Fibroblast of skin of left quadriceps (primary cell): ENCODE results near the gene PXDN.
A peak's percentile ranks its signal among the peaks of the same experiment; 100 is the strongest.
"Not testable (repeated sequence)": the region's sequence is repeated elsewhere in the genome, so short reads cannot be mapped to it uniquely, and the experiment has no call there.

ENCODE experiments used
- DNase-seq, 2 experiments: peaks; one replicate each; pipeline ENCODE4 v3.0.0-alpha.2; 2013; ENCODE audit warnings: low read depth in 2 of 2

PXDN gene

DNA sequence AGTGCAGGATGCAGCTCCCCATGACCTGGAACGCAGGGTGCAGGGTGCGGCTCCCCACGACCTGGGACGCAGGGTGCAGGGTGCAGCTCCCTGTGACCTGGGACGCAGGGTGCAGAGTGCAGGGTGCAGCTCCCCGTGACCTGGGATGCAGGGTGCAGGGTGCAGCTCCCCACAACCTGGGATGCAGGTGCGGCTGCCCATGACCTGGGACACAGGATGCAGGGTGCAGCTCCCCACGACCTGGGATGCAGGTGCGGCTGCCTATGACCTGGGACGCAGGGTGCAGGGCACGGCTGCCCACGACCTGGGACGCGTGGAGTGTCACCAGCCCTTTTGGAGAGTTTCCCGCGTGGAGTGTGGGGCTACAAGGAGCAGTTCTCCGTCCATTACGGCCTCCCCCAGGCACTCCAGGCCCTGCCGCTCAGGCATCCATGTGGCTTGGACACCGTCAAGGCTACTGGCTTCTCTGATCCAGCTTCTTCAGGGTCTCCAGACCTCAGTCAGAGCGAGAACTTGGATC lies 38.7 kb downstream of the PXDN start:
- no peak for DNase-seq

DNA sequence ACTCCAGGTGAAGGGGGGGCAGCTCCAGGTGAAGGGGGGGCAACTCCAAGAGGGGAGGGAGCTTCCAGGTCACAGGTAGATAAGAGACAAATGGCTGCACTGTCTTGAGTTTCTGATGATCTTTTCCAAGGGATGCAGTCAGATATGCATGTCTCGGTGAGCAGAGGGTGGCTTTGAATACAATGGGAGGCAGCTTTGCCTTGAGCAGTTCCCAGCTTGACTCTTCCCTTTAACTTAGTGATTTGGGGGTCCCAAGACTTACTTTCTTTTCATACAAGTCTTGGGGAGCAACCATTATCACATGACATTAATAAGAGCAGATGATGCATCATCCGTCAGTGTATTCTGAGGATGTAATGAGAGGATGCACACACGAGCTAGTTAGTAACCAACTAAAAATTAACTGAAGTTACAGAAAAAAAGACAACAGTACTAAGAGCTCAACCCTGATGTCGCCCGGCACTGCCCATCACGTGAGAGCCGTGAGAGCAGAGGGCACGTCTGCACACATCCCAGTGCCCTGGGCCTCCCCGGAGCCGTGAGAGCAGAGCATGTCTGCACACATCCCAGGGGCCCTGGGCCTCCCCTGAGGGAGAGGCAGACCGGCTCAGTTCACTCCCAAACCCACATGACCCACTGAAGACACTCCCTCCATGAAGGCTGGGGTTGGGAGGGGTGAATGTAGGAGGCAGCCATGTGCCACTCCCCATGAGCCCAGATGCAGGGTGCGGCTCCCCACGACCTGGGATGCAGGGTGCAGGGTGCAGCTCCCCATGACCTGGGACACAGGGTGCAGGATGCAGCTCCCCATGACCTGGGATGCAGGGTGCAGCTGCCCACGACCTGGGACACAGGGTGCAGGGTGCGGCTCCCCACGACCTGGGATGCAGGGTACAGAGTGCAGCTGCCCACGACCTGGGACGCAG lies 39.4 kb downstream of the PXDN start:
- no peak for DNase-seq

DNA sequence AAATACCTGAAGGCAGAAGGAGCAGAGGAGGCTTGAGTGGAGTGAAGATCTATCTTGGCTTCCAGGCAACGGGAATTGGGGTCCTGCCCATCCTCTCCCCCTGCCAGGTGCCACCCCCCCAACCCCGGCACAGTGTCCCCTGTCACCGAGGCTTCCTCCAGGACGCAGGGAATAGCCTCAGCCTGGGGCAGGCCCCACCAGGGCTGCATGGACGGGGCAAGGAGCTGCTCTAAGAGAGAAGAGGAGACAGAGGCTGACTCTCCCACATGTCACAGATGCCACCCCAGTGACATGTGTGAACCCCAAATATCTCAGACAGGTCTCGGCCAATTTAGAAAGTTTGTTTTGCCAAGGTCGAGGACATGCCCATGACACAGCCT lies 42.1 kb downstream of the PXDN start:
- DNase-seq, result no peak

DNA sequence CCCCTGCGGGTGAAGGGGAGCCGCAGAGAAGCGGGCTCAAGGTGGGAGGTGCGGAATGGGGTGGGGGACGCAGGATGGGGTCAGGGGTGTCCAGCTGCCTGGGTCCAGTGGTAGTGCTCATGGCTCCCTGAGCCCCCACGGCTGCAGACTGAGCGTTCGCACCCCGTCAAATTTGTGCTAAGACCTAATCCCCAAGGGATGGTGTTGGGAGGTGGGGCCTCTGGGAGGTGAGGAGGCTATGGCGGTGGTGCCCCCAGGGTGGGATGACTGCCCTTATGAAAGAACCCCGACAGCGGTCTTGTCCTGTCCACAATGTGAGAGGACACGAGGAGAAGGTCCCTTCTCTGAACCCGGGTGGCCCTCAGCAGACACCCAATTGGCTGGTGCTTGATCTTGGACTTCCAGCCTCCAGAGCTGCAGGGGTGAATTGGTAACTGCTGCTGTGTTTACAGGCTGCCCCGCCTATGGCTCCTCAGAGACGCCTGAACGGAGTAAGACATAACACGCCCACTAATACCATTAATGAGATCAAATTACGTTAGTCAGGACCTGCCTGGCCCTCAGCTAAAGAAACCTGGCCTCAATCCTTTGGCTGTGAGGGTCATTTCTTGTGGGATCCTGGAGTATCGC lies 42.6 kb downstream of the PXDN start:
- DNase-seq, result no peak

DNA sequence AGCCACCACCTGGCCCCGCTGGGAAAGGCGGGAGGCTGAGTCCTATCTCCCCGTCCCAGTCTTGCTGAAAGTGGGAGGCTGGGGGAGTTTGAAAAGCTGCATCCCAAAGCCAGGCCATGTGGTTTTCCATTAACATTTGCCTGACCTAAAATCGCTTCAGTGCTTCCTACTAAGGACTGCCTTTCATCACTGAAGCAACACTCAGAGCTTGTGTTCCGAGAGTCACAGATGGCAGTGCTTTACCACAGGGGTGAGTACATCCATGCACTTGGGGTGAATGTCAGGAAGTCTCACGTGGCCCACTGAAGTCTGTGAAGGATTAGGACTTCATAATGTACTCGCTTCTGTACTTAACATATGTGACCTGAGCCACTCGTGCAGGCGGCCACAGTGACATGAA lies 43.3 kb downstream of the PXDN start:
- no peak for DNase-seq

DNA sequence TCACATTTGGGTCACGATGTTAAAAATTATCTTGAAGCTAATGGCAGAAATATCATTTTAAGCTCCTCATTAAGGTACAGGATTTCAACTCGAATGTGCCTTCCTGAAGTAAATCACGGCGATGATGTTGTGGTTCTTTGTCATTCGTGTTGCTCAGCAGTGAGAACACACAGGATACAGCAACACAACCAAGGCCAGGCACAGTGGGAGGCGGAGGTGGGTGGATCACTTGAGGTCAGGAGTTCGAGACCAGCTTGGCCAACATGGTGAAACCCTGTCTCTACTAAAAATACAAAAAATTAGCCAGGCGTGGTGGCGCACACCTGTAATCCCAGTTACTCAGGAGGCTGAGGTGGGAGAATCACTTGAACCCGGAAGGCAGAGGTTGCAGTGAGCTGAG lies 43.9 kb downstream of the PXDN start:
- DNase-seq, result not testable (repeated sequence)

DNA sequence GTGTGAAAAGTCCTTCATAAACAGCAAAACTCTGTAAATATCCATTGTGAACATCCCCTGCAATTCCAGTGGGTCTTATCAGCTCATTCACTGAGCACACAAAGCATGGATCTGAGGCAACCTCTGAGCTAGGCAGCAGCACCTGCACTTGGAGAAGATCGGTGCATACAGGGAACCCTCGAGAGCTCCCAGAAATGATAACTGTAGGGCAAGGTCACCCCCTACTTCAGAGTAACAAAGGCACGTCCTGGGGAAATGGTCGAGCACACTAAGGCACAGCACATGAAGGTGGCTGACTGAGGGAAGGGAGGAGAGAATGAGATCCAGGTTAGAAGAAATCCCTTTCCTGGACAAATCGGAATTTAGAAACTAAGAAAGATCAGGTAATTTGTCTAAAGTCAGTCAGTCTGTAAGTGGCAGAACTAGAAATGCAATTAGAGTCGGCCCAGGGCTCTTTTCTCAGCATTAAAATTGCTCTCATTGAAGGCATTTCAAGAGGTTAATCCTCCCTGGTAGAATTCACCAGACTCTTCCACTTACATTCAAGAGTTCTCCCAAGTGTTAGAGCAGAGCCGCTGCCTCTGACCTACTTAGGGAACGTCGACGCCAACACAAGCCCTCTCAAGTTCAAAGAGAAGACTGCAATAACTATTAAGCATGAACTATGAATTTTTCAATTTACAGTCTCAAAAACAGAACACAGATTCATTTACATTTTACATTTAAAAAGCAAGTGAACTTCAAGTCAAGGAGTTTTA lies 45.9 kb downstream of the PXDN start:
- DNase-seq, result no peak

DNA sequence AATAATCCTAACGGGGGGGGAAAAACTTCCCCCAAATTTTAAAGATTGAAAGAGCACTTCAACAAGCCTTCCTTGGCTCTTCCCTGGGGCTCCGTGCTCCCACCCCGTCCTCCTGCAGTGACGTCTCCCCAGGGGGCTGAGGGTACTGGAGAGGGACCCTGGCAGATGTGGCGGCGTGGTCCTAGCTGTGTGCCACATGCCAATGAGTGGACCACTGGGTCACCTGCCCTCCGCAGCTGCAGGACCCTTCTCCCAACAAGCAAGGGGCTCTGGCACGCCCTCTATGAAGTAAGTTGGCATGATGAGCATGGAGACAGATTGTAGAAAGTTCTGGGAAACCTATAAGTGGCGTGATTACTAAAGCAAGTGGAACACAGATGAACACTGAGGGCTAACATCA lies 46.7 kb downstream of the PXDN start:
- DNase-seq, result no peak

DNA sequence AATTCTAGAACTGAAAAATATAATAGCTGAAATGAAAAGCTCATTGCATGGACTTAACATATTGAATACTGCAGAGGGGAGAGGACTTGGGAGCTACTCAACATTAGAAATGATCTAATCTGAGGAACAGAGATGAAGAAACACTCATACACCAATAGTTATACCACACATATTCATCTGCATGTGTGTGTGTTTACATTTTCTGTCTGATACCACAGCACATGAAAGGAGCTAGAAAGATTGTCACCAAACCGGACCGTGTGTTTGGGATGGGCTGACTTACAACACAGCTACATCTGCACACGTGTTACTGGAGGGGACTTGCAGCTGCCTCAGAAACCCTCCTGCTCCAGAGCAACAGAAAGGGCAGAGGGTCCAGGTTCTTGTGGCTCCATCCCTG lies 47.8 kb downstream of the PXDN start:
- no peak for DNase-seq

DNA sequence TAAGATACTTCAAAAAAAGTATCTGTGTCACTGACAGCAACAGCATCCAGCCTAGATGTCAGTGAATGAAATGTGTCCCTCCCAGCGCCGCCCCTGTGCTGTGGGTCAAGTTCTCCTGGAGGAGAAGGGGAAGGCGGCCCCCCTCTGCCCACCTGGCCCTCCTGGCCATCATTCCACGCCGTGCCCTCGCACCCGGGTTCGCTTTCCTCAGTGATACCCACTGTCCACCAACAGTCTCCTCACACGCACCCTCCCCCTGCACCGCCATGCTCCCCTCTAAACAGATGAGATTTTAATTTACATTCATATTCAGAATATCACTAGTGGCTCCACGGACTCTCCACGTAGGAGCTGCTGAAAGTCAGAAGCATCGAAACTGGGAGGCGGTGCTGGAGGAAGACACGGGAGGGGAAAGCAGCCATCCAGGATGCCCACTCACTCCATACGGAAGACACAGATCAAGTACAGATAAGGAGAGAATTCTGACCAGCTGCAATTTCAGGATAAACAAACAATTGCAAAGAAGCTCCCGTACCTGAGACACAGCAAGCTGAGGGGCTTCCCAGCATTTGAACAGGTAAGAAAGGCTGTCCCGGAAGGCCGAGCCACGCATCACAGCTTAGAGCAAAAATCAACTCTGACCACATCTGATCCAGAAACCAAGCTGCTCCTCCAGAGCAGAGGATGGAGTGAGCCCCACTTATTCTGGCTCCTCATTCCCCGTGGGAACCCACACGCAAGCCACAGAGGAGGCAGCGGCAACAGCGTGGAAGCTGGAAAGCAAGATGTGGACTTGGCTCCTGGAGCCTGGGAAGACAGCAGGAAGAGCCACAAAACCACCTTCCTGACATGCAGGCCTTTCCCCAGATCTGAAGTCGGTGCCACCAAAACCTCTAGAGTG lies 49.7 kb downstream of the PXDN start:
- no peak for DNase-seq

DNA sequence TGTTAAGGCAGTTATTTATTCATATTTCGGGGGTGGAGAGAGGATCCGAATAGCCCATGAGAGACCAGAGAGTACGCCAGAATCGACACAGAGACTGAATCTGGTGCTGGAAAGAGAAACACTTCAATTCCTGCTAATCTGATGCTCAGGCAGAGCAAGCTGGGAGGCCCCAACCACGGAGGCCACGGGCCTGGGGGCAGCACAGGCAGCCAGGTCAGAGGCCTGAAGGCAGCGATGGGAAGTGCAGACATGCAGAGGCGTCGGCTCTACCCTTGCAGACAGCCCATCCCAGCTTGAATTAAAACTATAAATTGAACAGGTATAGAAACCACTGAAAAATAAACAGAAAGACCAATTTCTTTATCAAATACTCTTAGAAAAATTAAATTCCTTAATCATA lies 50.6 kb downstream of the PXDN start:
- no peak for DNase-seq

DNA sequence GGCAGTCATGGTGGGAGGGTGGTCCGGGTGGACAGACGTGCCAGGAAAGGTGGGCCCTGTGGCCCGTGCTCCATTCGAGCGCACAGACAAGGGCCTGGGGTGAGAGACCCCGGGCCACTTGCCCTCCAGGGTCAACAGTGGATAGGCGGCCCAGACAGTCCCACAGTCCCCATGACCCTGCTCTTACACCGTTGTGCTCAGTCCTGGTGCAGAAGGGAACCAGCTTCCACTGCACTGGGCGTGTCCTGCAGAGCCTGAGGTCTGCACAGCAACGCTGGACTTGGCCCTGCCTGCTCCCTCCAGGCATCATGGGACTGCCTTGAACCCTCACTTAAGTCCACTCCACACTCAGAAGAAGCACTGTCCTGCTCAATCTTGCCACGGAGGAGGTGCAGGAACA lies 52.0 kb downstream of the PXDN start:
- no peak for DNase-seq

DNA sequence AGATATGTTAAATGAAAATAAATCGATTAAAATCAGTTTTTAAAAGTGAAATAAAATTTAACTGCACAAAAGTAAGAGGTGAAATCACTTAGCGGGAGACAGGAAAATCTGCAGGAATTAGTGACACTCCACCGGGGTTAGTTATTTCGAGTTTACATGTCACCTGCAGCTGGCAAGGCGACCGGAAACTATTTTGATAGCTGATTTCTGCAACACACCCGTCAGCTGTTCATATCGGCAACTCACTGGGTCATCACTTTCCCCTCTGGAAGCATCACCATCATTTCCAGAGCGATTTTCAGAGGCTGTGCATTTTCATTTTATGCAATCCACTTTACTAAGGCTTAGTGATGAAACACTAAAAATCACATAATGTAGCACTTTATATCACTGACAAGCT lies 52.9 kb downstream of the PXDN start:
- no peak for DNase-seq

DNA sequence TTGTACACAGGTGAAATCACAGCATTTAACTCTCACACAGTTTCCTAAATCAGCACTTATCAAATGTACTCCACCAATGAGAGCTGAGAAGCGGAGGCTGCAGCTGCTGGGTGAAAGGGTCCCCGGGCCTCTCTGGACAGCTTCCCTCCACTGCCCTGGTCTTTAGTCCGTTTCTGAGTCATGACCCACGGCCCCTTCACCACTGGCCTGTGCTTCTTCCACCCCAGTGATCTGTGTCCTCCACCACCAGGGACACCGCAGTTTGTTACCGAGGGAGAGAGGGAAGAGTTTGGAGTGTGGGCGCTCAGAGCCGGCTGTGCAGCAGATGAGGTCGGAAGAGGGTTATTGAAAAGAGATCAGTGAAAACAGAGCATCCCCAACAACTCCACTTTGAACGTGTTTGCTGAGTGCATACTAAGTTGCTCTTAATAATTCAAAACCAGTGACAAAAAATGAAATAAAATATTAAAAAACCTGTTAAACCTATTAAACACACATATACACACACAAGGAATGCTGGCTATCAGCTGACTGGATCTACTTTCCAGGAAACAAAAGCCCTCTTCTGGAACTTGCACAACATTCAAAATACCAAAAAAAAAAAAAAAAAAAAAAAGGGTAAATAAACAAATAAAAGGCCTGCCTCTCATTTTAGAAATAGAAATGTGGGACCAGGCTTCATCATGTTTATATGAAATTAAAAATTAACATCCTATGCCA lies 54.1 kb downstream of the PXDN start:
- DNase-seq, result no peak

DNA sequence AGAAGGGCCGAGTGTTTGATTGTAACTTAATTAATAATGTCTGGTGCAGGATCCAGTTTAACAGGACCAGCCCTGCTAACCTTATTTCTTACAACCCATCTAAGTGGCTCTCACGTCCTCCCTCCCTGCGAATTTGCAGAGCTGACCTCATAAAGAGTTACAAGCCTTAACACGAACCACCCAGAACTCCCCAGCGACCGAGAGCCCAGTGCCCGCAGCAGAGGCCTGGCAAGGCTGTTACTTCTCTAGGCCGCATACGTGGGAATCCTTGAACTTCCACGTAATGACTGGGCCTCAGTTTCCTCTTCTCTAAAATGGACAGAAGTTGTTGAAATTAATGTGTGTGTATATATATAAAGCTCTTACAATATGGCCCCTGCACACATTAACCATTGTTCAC lies 55.5 kb downstream of the PXDN start:
- no peak for DNase-seq

DNA sequence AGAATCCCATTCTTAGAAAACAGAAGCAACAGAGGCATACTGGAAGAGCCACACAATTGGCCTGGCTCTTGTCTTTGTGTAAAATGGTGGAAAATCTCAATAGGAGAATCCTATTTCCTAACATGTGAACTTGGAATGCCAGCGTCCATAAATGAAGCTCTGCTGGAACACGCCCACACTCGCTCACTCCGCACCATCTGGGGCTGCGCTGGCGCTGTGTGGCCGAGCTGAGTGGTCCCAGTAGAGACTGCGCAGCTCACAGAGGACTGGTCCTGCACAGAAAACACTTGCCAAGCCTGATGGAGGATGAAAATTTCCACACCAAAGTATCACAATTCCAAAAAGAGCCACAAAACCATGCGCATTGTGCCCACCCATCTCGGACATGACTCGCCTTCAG lies 56.2 kb downstream of the PXDN start:
- no peak for DNase-seq

DNA sequence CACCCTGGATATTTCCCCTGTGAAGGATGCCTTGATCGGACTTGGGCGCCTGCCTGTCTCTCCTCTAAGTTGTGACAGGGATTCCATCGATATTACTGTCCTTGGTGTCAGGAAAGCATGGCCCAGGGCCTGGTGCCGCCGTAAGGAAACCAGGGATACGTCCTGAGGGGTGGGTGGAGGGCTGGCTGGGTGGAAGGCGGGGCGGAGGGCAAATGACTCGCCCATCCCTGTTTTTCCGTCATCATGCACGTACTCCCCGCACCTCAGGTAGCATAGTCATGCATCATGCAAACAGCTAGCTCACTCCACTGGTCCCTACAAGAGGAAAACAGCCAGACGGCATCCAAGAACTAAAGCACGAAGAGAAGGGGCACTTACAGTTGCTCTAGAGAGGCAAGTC lies 57.1 kb downstream of the PXDN start:
- no peak for DNase-seq

DNA sequence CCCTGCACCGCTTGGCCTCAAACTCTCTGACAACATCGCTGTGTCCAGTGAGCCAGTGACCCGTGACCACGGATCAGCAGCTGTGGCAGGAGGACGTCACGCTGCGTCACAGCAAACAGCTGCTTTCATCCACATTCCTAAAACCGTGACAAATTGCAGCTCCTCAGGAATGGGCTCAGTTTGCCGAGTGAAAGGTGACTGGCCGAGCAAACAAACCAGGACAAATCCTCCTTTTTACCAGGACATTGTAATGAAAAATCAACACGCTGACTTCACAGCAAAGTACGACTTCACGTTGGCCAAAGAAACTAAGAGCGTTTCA lies 57.6 kb downstream of the PXDN start:
- DNase-seq, result no peak

DNA sequence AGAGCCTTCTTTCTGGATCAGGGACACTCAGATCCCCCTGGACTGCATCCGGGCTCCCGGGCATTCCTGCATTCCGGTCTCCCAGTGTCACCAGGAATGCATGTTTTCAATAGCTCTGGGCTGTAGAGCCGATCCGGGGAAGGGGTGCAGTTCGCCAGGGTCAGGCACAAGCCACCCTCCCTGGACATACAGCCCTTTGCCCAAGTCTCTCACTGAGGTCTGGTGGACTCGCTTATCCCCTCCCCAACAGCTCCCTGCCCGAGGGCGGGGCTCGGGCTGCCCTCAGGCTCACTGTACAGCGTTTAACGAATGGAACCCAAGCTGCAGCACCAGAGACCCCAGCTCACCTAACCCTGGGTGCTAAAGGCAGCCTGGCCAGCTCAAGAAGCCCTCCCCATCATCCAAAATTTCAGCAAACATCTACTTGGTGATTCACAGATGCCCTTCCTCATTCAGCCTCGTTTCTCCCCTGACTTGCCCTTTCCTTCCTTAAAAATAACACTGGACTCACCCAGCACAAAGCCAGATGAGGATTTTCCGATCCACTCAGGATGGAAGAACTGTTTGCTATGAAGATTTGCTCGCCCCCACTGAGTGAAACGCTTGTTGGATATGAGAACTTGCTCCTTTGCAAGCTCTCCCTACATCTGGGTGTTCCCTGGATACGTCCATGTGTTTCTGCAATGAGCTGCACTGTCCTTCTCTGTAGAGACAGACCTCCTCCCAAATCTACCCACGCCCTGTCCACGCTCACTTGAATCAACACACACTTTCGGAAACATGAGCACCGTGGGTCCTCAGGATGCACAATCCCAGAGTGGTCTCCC lies 58.1 kb downstream of the PXDN start:
- DNase-seq, result peak in 1 of 2 experiments; percentile 9
